Right cardiac atrium (tissue), 5 donors: ENCODE measurements around the gene MAP1B. TPM values are rescaled to one million over a fixed set of nuclear protein-coding genes. Genes with fewer than 3 reads are reported as not detected.
A peak's percentile ranks its signal among the peaks of the same experiment; 100 is the strongest.

Experiments
- ATAC-seq, 2 donors: fragments of 200-7000 bp; cut with Tn5 transposase; one replicate each; pipeline versions ENCODE4 v1.8.0 to v1.9.1; 2020; ENCODE audit warnings: moderate library complexity in 2 of 2, mild to moderate bottlenecking in 1 of 2
- DNase-seq, 3 donors: peaks; one replicate each; pipeline ENCODE4 v3.0.0-alpha.2; 2020
- H3K27ac ChIP-seq: one replicate; pipeline ENCODE4 v1.5.1; 2013; ENCODE audit warnings: mild to moderate bottlenecking, low read length, control low read depth, moderate library complexity
- H3K27me3 ChIP-seq: one replicate; pipeline ENCODE4 v1.6.1; 2013; ENCODE audit not compliant: control insufficient read depth, insufficient read depth
- H3K4me1 ChIP-seq: one replicate; pipeline ENCODE4 v1.6.1; 2013; ENCODE audit warnings: low read length; ENCODE audit not compliant: control insufficient read depth, insufficient read depth
- H3K4me3 ChIP-seq: one replicate; pipeline ENCODE4 v1.5.1; 2013; ENCODE audit warnings: low read length, control low read depth
- H3K9me3 ChIP-seq: one replicate; pipeline ENCODE4 v1.6.1; 2013; ENCODE audit warnings: low read length; ENCODE audit not compliant: control insufficient read depth
- WGBS: extraction: QIAGEN DNeasy Blood & Tissue Kit; methylation state at CpG from one replicate; pipeline ENCODE4 v1.1.7; 2013; 5-methylcytosine and 5-hydroxymethylcytosine counted together
- intact Hi-C, 4 donors: fragments of 100-400 bp; cut with DNase I; formaldehyde crosslinking; loops; one replicate each; pipeline versions ENCODE4 v1.11.0 to v1.14.0; 2022 to 2023
- polyA plus RNA-seq: library from polyadenylated mRNA; stranded (reverse); fragments of 200-250 nt; gene quantifications from one replicate; pipeline ENCODE4 v1.2.3, GENCODE V29; 2013
- total RNA-seq, 4 donors: library from RNA; stranded (reverse); fragmentation: NEBNext Ultra II Directional; extraction: Animal tissue kit (Norgen Biotek cat#: 25700); gene quantifications; one replicate each; pipeline ENCODE4 v1.2.1, GENCODE V29; 2021
- donor health status: healthy with polysubstance abuse.
- donor health status: DM: no; HTN: yes; CAD: no.
- donor health status: DM: no; HTN: no; CAD: no.
- donor health status: DM: no; HTN: yes; CAD: no; lungs with severe emphysema.
- donor health status: DM: yes; HTN: yes; CAD: no.

MAP1B gene
- total and polyA plus RNA-seq, 5 donors, result 19.7 to 196 (median 94.9) TPM

DNA sequence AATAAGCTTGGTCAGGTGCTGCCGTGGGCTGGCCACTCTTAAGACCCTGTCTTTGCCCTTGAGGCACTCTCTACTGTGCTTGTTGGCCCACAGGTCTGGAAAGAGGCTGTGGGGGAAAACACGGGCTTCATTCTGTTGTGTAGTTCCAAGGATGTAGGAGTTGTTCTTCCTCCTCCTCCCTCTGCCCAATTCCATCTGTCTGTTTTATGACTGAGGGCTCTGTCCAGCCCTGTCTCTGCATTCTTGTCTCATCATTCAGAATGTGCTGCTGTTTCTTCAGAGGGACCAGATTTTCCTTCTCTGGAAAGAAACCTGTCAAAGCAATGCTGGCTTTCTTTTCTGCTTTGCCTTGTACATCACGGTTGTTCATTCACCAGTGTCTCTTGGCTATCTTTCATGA is 84.1 kb downstream of the MAP1B start:
- no peaks in the 10 kb centered on the region for H3K9me3 ChIP-seq
- H3K27ac ChIP-seq, result no peak overlapping the region
- WGBS, result 66% methylated on average over 3 of the region's 3 CpGs
- H3K27me3 ChIP-seq, result no peaks in the 10 kb centered on the region
- intact Hi-C loops, result no loop called here
- no peak overlapping the region for H3K4me3 ChIP-seq
- H3K4me1 ChIP-seq, result no peaks in the 10 kb centered on the region
- ATAC-seq (no peak), DNase-seq (no peak)

DNA sequence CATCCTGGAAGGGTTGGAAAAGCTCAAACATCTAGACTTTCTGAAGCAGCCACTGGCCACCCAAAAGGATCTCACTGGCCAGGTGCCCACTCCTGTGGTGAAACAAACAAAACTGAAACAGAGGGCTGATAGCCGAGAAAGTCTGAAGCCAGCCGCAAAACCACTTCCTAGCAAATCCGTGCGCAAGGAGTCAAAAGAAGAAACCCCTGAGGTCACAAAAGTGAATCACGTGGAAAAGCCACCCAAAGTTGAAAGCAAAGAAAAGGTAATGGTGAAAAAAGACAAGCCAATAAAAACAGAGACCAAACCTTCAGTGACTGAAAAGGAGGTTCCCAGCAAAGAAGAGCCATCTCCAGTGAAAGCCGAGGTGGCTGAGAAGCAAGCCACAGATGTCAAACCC is 87.6 kb downstream of the MAP1B start:
- intact Hi-C loops, result no loop called here
- no peak overlapping the region for H3K27ac ChIP-seq

DNA sequence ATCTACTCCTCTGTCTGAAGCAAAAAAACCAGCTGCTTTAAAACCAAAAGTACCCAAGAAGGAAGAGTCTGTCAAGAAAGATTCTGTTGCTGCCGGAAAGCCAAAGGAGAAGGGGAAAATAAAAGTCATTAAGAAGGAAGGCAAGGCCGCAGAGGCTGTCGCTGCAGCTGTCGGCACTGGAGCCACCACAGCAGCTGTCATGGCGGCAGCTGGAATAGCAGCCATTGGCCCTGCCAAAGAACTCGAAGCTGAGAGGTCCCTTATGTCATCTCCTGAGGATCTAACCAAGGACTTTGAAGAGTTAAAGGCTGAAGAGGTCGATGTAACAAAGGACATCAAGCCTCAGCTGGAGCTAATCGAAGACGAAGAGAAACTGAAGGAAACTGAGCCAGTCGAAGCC is 88.3 kb downstream of the MAP1B start:
- H3K4me1 ChIP-seq, result no peaks in the 10 kb centered on the region
- no peak for ATAC-seq
- H3K4me3 ChIP-seq, result no peak overlapping the region
- intact Hi-C loops, result no loop called here
- H3K27me3 ChIP-seq, result no peaks in the 10 kb centered on the region
- 97% methylated on average over 10 of the region's 10 CpGs for WGBS
- no peak for DNase-seq
- H3K27ac ChIP-seq, result no peak overlapping the region
- H3K9me3 ChIP-seq, result no peaks in the 10 kb centered on the region

More for the DNA sequence above, 87.6 kb downstream of the MAP1B start:
- DNase-seq (peak in 1 of 3 donors; percentile 27), ATAC-seq (no peak)
- no peaks in the 10 kb centered on the region for H3K4me1 ChIP-seq
- H3K27me3 ChIP-seq, result no peaks in the 10 kb centered on the region
- no peaks in the 10 kb centered on the region for H3K9me3 ChIP-seq
- no peak overlapping the region for H3K4me3 ChIP-seq
- 96% methylated on average over 6 of the region's 6 CpGs for WGBS

DNA sequence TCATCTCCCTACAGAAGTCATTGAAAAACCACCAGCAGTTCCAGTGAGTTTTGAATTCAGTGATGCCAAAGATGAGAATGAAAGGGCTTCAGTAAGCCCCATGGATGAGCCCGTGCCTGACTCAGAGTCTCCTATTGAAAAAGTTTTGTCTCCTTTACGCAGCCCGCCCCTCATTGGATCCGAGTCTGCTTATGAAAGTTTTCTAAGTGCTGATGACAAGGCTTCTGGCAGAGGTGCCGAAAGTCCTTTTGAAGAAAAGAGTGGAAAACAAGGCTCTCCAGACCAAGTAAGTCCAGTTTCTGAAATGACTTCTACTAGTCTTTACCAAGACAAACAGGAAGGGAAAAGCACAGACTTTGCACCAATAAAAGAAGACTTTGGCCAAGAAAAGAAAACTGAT is 90.1 kb downstream of the MAP1B start:
- Histone ChIP-seq H3K4me3 (no peak overlapping the region), H3K9me3 (no peaks in the 10 kb centered on the region), H3K4me1 (no peaks in the 10 kb centered on the region), H3K27me3 (no peaks in the 10 kb centered on the region), H3K27ac (no peak overlapping the region)
- WGBS, result 96% methylated on average over 5 of the region's 5 CpGs
- no peak for ATAC-seq
- DNase-seq, result no peak
- intact Hi-C loops, result no loop called here

DNA sequence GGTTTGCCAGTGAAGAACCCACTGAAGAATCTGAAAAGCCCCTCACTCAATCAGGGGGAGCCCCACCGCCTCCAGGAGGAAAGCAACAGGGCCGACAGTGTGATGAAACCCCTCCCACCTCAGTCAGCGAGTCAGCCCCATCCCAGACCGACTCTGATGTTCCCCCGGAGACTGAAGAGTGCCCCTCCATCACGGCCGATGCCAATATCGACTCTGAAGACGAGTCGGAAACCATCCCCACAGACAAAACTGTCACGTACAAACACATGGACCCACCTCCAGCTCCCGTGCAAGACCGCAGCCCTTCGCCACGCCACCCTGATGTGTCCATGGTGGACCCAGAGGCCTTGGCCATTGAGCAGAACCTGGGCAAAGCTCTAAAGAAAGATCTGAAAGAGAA is 92.4 kb downstream of the MAP1B start:
- H3K4me3 ChIP-seq, result no peak overlapping the region
- 96% methylated on average over 15 of the region's 15 CpGs for WGBS
- DNase-seq, result no peak
- intact Hi-C loops, result no loop called here
- H3K27me3 ChIP-seq, result no peaks in the 10 kb centered on the region
- H3K27ac ChIP-seq, result no peak overlapping the region
- ATAC-seq, result no peak
- no peaks in the 10 kb centered on the region for H3K9me3 ChIP-seq
- no peaks in the 10 kb centered on the region for H3K4me1 ChIP-seq

GRCh38 chr5:72202331-72202825 is 95.1 kb downstream of the MAP1B start:
- WGBS, result 73% methylated on average over 3 of the region's 3 CpGs
- intact Hi-C loops, result no loop called here
- ATAC-seq (no peak), DNase-seq (no peak)
- no peak overlapping the region for H3K27ac ChIP-seq
- no peak overlapping the region for H3K4me3 ChIP-seq
- no peaks in the 10 kb centered on the region for H3K4me1 ChIP-seq
- no peaks in the 10 kb centered on the region for H3K27me3 ChIP-seq
- H3K9me3 ChIP-seq, result no peaks in the 10 kb centered on the region

- DNase-seq (no peak), ATAC-seq (no peak)
- no peaks in the 10 kb centered on the region for H3K4me1 ChIP-seq
- H3K27ac ChIP-seq, result no peak overlapping the region
- no peaks in the 10 kb centered on the region for H3K27me3 ChIP-seq
- intact Hi-C loops, result no loop called here
- no peaks in the 10 kb centered on the region for H3K9me3 ChIP-seq
- 81% methylated on average over 8 of the region's 8 CpGs for WGBS
- no peak overlapping the region for H3K4me3 ChIP-seq
Observed at GRCh38 chr5:72203251-72203845, 96.1 kb downstream of the MAP1B start.

DNA sequence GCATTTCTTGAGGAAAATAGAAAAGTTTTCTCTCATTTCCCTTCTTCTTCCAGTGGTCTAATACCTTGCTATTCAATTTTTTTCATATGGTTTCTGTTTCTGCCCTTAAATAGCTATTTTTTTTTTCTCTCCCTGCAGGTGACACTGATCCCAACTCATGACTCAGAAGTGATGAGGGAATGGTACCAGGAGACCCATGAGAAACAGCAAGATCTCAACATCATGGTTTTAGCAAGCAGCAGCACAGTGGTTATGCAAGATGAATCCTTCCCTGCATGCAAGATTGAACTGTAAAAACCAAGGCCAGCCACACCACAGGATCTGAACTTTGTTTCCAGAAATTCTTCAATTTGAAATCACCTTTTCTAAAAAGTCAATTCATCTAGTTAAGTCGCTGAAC is 97.7 kb downstream of the MAP1B start:
- H3K4me1 ChIP-seq, result no peaks in the 10 kb centered on the region
- no peak overlapping the region for H3K4me3 ChIP-seq
- H3K9me3 ChIP-seq, result no peaks in the 10 kb centered on the region
- DNase-seq (no peak), ATAC-seq (no peak)
- H3K27me3 ChIP-seq, result no peaks in the 10 kb centered on the region
- no peak overlapping the region for H3K27ac ChIP-seq
- 96% methylated on average over 1 of the region's 1 CpG for WGBS
- intact Hi-C loops, result no loop called here

GRCh38 chr5:72205431-72206009 is 98.2 kb downstream of the MAP1B start:
- Histone ChIP-seq H3K4me1 (peaks cover 4% of the 10 kb centered on the region), H3K4me3 (no peak overlapping the region), H3K27me3 (no peaks in the 10 kb centered on the region), H3K9me3 (no peaks in the 10 kb centered on the region), H3K27ac (no peak overlapping the region)
- no peak for ATAC-seq
- intact Hi-C loops, result no loop called here
- no peak for DNase-seq
- 98% methylated on average over 3 of the region's 3 CpGs for WGBS

GRCh38 chr5:72206160-72206559 is 98.9 kb downstream of the MAP1B start:
- H3K27ac ChIP-seq, result no peak overlapping the region
- WGBS, result 89% methylated on average over 3 of the region's 3 CpGs
- no peaks in the 10 kb centered on the region for H3K9me3 ChIP-seq
- peaks cover 8% of the 10 kb centered on the region for H3K4me1 ChIP-seq
- no peak for ATAC-seq
- no peak for DNase-seq
- intact Hi-C loops, result no loop called here
- H3K27me3 ChIP-seq, result no peaks in the 10 kb centered on the region
- H3K4me3 ChIP-seq, result no peak overlapping the region

DNA sequence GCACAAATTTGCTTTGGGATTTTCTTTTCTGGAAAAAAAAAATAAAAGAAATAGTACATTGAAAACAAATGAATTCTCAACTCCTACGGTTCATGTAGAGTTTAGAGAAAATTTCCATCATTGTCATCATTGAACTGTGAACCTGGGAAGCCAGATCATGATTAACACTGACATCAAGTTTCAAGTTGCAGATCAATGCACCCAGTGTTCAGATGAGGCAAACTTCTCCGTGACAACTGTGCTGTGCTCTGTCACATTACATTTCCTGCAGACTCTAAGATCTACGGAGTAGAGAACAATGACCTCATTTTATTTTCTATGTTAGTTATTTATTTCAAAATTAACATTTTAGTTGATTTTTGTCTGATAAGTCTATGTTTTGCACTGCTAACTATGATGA is 99.7 kb downstream of the MAP1B start:
- Histone ChIP-seq H3K9me3 (no peaks in the 10 kb centered on the region), H3K4me3 (no peak overlapping the region), H3K27ac (no peak overlapping the region), H3K27me3 (no peaks in the 10 kb centered on the region), H3K4me1 (peaks cover 9% of the 10 kb centered on the region)
- WGBS, result 79% methylated on average over 3 of the region's 3 CpGs
- DNase-seq, result no peak
- no peak for ATAC-seq
- intact Hi-C loops, result no loop called here
